HepG2 (cell line): ENCODE data around the gene CGGBP1. TPM values are rescaled to one million over a fixed set of nuclear protein-coding genes. Genes with fewer than 3 reads are reported as not detected.

Experiments
- AKAP8 ChIP-seq: sonication (generic); formaldehyde crosslinking; IDR thresholded peaks from 2 replicates; pipeline ENCODE4 v1.5.1; 2020; ENCODE audit warnings: mild to moderate bottlenecking, missing genetic modification reagents
- ASH2L ChIP-seq: fragments of 300-600, 200-600 bp; sonication (generic); IDR thresholded peaks from 2 replicates; pipeline ENCODE4 v1.7.0; 2017; ENCODE audit warnings: low read depth, mild to moderate bottlenecking, moderate library complexity, mixed read lengths, low read length; ENCODE audit not compliant: insufficient read length
- ERF ChIP-seq: IDR thresholded peaks from 2 replicates; pipeline ENCODE4 v1.6.1; 2018; ENCODE audit warnings: missing biosample characterization, missing genetic modification reagents
- FOXJ3 ChIP-seq: sonication (generic); formaldehyde crosslinking; IDR thresholded peaks from 2 replicates; pipeline ENCODE4 v1.4.0; 2020; ENCODE audit warnings: missing genetic modification reagents, mild to moderate bottlenecking, borderline replicate concordance
- HMG20B ChIP-seq: conservative IDR thresholded peaks from 2 replicates; pipeline ENCODE4 v1.6.1; 2016; ENCODE audit warnings: missing genetic modification reagents, missing compliant biosample characterization
- HOXA3 ChIP-seq: sonication (generic); formaldehyde crosslinking; IDR thresholded peaks from 2 replicates; pipeline ENCODE4 v1.5.0; 2020; ENCODE audit warnings: missing genetic modification reagents
- ISX ChIP-seq: sonication (generic); formaldehyde crosslinking; conservative IDR thresholded peaks from 2 replicates; pipeline ENCODE4 v1.5.0; 2020; ENCODE audit warnings: missing genetic modification reagents
- MAFF ChIP-seq: IDR thresholded peaks from 2 replicates; pipeline ENCODE4 v1.6.1; 2011; ENCODE audit warnings: low read depth, low read length, improper control_type of control experiment
- MZF1 ChIP-seq: sonication (generic); formaldehyde crosslinking; IDR thresholded peaks from 2 replicates; pipeline ENCODE4 v1.8.1; 2023; ENCODE audit warnings: mild to moderate bottlenecking, missing genetic modification reagents, borderline replicate concordance
- NFKB2 ChIP-seq: sonication (generic); formaldehyde crosslinking; IDR thresholded peaks from 2 replicates; pipeline ENCODE4 v1.4.0; 2020; ENCODE audit warnings: missing genetic modification reagents, borderline replicate concordance
- NR2C2 ChIP-seq: sonication (generic); formaldehyde crosslinking; IDR thresholded peaks from 2 replicates; pipeline ENCODE4 v1.4.0; 2020; ENCODE audit warnings: missing genetic modification reagents, mild to moderate bottlenecking, moderate library complexity, borderline replicate concordance
- SKI ChIP-seq: fragments of 450-650 bp; IDR thresholded peaks from one replicate; pipeline ENCODE4 v1.6.1; 2018; ENCODE audit warnings: mild to moderate bottlenecking; ENCODE audit not compliant: partially characterized antibody
- SP2 ChIP-seq: sonication (generic); formaldehyde crosslinking; IDR thresholded peaks from 2 replicates; pipeline ENCODE4 v1.5.1; 2020; ENCODE audit warnings: mild to moderate bottlenecking, missing genetic modification reagents
- SRSF1 ChIP-seq: fragments of 200-400 bp; formaldehyde crosslinking; optimal IDR thresholded peaks from 2 replicates; pipeline ENCODE3; 2017; ENCODE audit warnings: mild to moderate bottlenecking, low read depth, low read length, moderate library complexity
- STAG1 ChIP-seq: sonication (generic); formaldehyde crosslinking; IDR thresholded peaks from 2 replicates; pipeline ENCODE4 v1.4.0; 2020; ENCODE audit warnings: missing genetic modification reagents
- ZBTB21 ChIP-seq: sonication (generic); formaldehyde crosslinking; IDR thresholded peaks from 2 replicates; pipeline ENCODE4 v1.4.0; 2020; ENCODE audit warnings: missing genetic modification reagents
- ZBTB39 ChIP-seq: sonication (generic); formaldehyde crosslinking; IDR thresholded peaks from 2 replicates; pipeline ENCODE4 v1.5.0; 2020; ENCODE audit warnings: missing genetic modification reagents
- ZBTB7A ChIP-seq: sonication (generic); formaldehyde crosslinking; IDR thresholded peaks from 2 replicates; pipeline ENCODE4 v1.8.0; 2022; ENCODE audit warnings: mild to moderate bottlenecking, missing genetic modification reagents
- ZMAT3 ChIP-seq: sonication (generic); formaldehyde crosslinking; conservative IDR thresholded peaks from 2 replicates; pipeline ENCODE4 v1.7.0; 2021; ENCODE audit warnings: missing genetic modification reagents
- ZNF143 ChIP-seq: sonication (generic); formaldehyde crosslinking; IDR thresholded peaks from 2 replicates; pipeline ENCODE4 v1.4.0; 2020; ENCODE audit warnings: missing genetic modification reagents
- ZNF180 ChIP-seq: sonication (generic); formaldehyde crosslinking; IDR thresholded peaks from 2 replicates; pipeline ENCODE4 v1.4.0; 2020; ENCODE audit warnings: low read depth, missing genetic modification reagents, borderline replicate concordance
- ZNF550 ChIP-seq: sonication (generic); formaldehyde crosslinking; IDR thresholded peaks from 2 replicates; pipeline ENCODE4 v1.4.0; 2020; ENCODE audit warnings: mild to moderate bottlenecking, missing genetic modification reagents, borderline replicate concordance
- ZNF670 ChIP-seq: sonication (generic); formaldehyde crosslinking; IDR thresholded peaks from 2 replicates; pipeline ENCODE4 v1.8.0; 2022; ENCODE audit warnings: mild to moderate bottlenecking, missing genetic modification reagents, borderline replicate concordance
- ZNF749 ChIP-seq: sonication (generic); formaldehyde crosslinking; IDR thresholded peaks from 2 replicates; pipeline ENCODE4 v1.8.0; 2022; ENCODE audit warnings: mild to moderate bottlenecking, missing genetic modification reagents, moderate library complexity, borderline replicate concordance
- ZNF775 ChIP-seq: sonication (generic); formaldehyde crosslinking; IDR thresholded peaks from 2 replicates; pipeline ENCODE4 v1.4.0; 2020; ENCODE audit warnings: missing genetic modification reagents, mild to moderate bottlenecking, moderate library complexity, borderline replicate concordance
- ZNF850 ChIP-seq: sonication (generic); formaldehyde crosslinking; conservative IDR thresholded peaks from 2 replicates; pipeline ENCODE4 v1.9.0; 2021; ENCODE audit warnings: mild to moderate bottlenecking, missing genetic modification reagents
- ZZZ3 ChIP-seq: sonication (generic); formaldehyde crosslinking; IDR thresholded peaks from 2 replicates; pipeline ENCODE4 v1.4.0; 2020; ENCODE audit warnings: missing genetic modification reagents, mild to moderate bottlenecking, borderline replicate concordance
- polyA plus RNA-seq, 8 experiments: library from polyadenylated mRNA; depleted of rRNA in 3 of 8; stranded (reverse) in 7 of 8; unstranded in 1 of 8; fragments of >200 nt; fragmentation: Illumina TruSeq in 4 of 8; extraction: Trizol in 4 of 8; gene quantifications; 2 replicates each; pipeline versions ENCODE4 v1.2.1 to v1.2.3, GENCODE V29; 2011 to 2016; ENCODE audit warnings: low read depth in 4 of 8, missing spikeins in 1 of 8, mixed read lengths in 1 of 8; ENCODE audit not compliant: insufficient read depth in 1 of 8
- total RNA-seq, 5 experiments: library from RNA; depleted of rRNA; stranded (reverse); fragments of >200 nt; fragmentation: Illumina TruSeq; extraction: Trizol; gene quantifications; 2 replicates each; pipeline ENCODE4 v1.2.3, GENCODE V29; 2016; ENCODE audit warnings: low read depth in 1 of 5

CGGBP1 gene
- total and polyA plus RNA-seq, 2 of the 13 experiments (the other 11 are each of a cell fraction or from before 2014, with no cell fraction given): 38.9 to 47.0 TPM

- TF ChIP-seq HOXA3 (CRISPR knock-in tag) (peak; percentile 57; the same call in 1 of the 2 replicates), NFKB2 (CRISPR knock-in tag) (peak; percentile 76; the same call in 1 of the 2 replicates), ZNF749 (CRISPR knock-in tag) (peak; percentile 58; the same call in 1 of the 2 replicates), ZNF550 (CRISPR knock-in tag) (no peak), SP2 (CRISPR knock-in tag) (peak; percentile 98), STAG1 (CRISPR knock-in tag) (no peak), ZBTB7A (0 out of 2 replicates have a peak, but pooled peaks have one; percentile 41), ZBTB39 (CRISPR knock-in tag) (no peak), ZNF180 (no peak), ZNF670 (CRISPR knock-in tag) (peak; percentile 77; the same call in 1 of the 2 replicates), ZMAT3 (CRISPR knock-in tag) (no peak), ZBTB21 (CRISPR knock-in tag) (no peak), ISX (CRISPR knock-in tag) (no peak), FOXJ3 (CRISPR knock-in tag) (0 out of 2 replicates have a peak, but pooled peaks have one; percentile 33), MAFF (no peak), MZF1 (peak; percentile 56; the same call in 1 of the 2 replicates), ERF (CRISPR knock-in tag) (no peak; the same call in 1 of the 2 replicates), AKAP8 (CRISPR knock-in tag) (0 out of 2 replicates have a peak, but pooled peaks have one; percentile 11), NR2C2 (peak; percentile 47; the same call in 1 of the 2 replicates), SRSF1 (peak; percentile 70), ASH2L (peak; percentile 76), ZNF775 (CRISPR knock-in tag) (no peak), HMG20B (CRISPR knock-in tag) (no peak), ZNF850 (CRISPR knock-in tag) (0 out of 2 replicates have a peak, but pooled peaks have one; percentile 29), SKI (peak; percentile 67), ZNF143 (peak; percentile 22; the same call in 1 of the 2 replicates), ZZZ3 (CRISPR knock-in tag) (no peak)
These were observed at the start of gene CGGBP1, which contains the start of gene ZNF654 (continued) for GRCh38 chr3:88058581-88059379.
